ENCODE measurements around the gene LONP2.

- no peak for TF ChIP-seq EZH2phosphoT487 (conservative IDR thresholded peaks at IDR 0.05; ENCODE audit: low read length)
- TF ChIP-seq, protein P1, sequence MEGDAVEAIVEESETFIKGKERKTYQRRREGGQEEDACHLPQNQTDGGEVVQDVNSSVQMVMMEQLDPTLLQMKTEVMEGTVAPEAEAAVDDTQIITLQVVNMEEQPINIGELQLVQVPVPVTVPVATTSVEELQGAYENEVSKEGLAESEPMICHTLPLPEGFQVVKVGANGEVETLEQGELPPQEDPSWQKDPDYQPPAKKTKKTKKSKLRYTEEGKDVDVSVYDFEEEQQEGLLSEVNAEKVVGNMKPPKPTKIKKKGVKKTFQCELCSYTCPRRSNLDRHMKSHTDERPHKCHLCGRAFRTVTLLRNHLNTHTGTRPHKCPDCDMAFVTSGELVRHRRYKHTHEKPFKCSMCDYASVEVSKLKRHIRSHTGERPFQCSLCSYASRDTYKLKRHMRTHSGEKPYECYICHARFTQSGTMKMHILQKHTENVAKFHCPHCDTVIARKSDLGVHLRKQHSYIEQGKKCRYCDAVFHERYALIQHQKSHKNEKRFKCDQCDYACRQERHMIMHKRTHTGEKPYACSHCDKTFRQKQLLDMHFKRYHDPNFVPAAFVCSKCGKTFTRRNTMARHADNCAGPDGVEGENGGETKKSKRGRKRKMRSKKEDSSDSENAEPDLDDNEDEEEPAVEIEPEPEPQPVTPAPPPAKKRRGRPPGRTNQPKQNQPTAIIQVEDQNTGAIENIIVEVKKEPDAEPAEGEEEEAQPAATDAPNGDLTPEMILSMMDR (IDR thresholded peaks at IDR 0.05; ENCODE audit: insufficient read depth, low read length, poor library complexity, severe bottlenecking): no peak
These were observed 18.6 kb upstream of the LONP2 start for GRCh38 chr16:48225456-48225855.

Measured in SU-DHL-6 (cell line).